ENCODE measurements around the gene MAP2K5. TPM values are rescaled to one million over a fixed set of nuclear protein-coding genes. Genes with fewer than 3 reads are reported as not detected.

Gene MAP2K5
- total RNA-seq, 1 experiment from 2014 or later, result 7.1 TPM

Other genes with a start within 250 kb of the MAP2K5 start
- gene C15orf61, start 21.6 kb upstream of the MAP2K5 start, total RNA-seq (2014; rRNA removed; shearing (Covaris generic)), result 4.2 and 8.5 TPM in 2 replicates

Data from RPMI7951 (cell line).